GM19328 (cell line): Measurements from ENCODE around the gene PPFIA3.
"Not testable (repeated sequence)": the region's sequence is repeated elsewhere in the genome, so short reads cannot be mapped to it uniquely, and the experiment has no call there.

Source experiments
- ATAC-seq: cut with Tn5 transposase; IDR thresholded peaks from one replicate; pipeline ENCODE4 v1.9.1; 2021; ENCODE audit warnings: mild to moderate bottlenecking, moderate library complexity; ENCODE audit not compliant: unreplicated experiment

PPFIA3 gene

DNA sequence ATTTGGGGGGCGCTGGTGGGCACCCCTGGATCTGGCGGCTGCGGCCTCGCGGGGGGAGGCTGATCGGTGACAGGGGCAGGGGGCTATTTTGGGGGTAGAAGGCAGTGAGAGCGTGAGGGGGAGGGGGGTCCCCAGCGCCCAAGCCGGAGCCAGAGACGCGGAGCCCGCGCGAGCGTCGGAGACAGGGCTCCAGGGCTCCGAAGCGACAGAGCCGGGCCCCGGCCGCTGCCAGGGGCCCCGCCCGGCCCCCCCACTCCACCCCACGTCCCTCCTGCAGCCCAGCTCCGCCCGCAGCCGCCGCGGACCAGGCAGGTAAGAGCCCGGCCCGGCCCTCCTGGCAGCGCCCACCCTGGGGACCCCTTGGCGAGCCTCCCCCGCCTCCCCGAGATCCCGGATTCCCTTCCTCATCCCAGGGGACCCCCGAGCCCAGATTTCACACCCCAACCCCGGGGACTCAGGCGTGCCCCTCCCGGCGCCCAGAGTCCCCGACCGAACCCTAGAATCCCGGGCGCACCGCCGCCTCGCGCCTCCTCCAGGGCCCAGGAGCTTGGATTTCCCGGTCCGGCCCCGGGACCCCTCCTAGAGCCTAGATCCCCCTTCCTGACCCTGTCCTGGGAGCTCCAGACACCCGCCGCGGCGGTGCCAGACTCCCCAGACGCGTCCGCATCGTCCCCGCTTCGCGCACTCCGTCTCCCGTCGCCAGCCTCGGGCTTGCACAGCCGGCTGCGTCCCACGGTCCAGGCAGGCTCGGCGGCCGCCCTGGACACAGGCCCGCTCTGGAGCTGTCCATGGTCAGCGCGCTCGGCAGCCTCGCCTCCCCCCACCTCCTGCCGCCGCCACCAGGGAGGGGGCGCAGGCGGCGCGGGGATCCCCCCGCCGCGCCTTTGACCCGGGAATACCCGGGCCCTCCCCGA lies at the start of gene PPFIA3:
Gene PPFIA3, plus strand, starts transcription at position 134 of the 914 bp plus-strand sequence. CDS start 8,330 bp downstream, outside the sequence.
- no peak for ATAC-seq

DNA sequence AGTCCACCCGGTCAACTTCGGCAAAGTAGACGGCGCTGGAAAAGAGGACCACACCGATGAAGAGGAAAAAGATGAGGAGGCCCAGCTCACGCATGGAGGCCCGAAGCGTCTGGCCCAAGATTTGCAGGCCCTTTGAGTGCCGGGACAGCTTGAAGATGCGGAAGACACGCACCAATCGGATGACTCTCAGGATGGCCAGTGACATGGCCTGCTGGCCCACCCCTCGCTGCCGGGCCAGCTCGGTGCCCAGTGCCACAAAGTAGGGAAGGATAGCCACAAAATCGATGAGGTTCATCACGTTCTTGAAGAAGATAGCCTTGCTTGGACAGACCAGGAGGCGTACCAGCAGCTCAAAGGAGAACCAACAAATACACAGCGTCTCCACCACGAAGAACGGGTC lies 48.9 kb upstream of the PPFIA3 start:
- ATAC-seq: no peak

DNA sequence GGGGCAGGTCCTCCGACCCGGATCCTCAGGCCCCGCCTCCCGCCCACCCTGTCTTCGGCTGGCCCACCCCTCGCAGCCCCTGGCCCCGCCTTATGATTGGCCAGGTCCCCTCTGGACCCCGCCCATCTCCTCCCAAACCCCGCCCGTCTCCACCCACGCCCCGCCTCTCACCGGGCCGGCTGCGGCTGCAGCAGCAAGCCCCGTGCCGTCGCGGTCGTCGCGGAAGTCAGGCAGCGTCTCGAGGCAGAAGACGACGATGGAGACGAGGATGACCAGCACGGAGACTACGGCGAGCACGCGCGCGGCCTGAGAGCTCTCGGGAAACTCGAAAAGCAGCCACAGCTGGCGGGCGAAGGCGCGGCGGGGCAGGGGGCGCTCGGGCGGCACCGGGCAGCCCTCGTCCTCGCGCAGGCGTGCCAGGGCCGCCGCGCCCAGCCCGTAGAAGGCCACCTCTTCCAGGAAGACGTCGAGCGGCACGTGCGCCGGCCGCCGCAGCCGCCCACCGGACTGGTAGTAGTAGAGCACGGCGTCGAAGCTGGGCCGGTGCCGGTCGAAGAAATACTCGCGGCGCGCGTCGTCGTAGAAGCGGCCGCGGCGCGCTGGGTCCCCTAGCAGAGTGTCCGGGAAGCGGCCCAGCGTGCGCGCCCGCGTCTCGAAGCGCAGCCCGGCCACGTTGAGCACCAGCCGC lies 47.3 kb upstream of the PPFIA3 start:
- no peak for ATAC-seq

DNA sequence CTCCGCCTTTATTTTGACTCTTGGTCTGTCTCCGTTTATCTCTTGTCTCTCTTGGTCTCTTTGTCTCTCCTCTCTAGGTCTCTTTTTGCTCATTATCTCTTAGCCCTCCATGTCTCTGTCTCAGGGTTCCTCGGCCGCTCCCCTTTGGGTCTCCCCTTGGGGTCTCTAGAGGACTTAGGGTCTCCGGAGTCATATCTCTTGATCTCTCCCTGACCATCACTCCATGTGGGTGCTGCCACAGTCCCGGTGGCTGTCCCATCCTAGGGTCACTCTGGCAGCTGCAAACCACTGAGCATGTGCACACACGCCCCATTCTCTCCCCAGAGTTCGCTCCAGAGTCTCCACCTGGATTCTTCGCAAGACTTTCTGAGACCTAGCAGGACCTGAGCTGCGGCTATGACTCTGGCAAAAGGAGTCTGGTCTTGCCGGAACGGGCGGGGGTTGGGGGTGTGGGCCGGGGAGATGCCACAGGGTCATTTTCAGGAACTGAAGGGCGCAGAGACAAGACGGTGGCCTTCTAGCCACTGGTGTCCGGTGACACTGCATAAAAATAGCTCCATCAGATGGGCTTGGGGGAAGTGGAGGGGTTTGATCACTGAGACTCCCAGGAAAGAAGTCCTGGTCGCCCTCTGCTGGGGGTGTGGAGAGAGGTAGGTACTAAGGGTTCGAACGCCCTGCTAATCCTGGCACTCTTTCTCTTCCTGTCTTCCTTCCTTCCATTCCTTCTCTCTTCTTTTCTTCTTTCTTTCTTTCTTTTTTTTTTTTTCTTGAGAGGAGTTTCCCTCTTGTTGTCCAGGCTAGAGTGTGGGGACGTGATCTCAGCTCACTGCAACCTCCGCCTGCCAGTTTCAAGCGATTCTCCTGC lies 45.6 kb upstream of the PPFIA3 start:
- no peak for ATAC-seq

DNA sequence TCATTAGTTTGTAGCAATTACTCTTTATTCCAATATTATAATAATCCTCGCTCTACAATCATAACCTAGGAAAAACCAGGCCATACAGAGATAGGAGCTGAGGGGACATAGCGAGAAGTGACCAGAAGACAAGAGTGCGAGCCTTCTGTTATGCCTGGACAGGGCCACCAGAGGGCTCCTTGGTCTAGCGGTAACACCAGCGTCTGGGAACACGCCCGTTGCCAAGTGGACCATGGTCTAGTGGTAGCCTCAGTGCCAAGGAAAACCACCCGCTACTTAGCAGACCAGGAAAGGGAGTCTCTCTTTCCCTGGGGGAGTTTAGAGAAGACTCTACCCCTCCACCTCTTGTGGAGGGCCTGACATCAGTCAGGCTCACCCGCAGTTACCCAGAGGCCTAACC lies 44.5 kb upstream of the PPFIA3 start:
- ATAC-seq: not testable (repeated sequence)

DNA sequence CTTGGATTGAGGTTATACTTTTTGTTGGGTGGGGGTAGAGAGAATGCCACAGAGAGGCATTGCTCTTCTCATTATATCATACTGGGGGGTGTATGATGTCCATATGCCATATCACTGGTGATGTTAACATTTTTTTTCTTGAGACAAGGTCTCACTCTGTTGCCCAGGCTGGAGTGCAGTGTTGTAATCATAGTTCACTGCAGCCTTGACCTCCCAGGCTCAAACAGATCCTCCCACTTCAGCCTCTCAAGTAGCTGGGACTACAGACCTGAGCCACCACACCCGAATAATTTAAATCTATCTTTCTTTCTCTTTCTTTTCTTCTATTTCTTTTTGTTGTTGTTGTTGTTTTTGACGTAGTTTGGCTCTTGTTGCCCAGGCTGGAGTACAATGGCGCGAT lies 39.0 kb upstream of the PPFIA3 start:
- no peak for ATAC-seq

DNA sequence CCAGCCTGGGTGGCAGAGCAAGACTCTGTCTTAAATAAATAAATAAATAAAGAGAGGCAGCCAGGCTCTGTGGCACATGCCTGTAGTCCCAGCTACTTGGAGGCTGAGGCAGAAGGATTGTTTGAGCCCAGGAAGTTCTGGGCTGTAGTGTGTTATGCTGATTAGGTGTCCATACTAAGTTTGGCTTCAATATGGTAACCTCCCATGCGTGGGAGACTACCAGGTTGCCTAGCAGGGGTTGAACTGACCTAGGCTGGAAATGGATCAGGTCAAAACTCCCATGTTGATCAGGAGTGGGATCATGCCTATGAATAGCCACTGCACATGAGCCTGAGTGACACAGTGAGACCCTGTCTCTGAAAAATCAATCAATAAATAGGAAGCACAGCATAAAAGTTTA lies 38.1 kb upstream of the PPFIA3 start:
- no peak for ATAC-seq

DNA sequence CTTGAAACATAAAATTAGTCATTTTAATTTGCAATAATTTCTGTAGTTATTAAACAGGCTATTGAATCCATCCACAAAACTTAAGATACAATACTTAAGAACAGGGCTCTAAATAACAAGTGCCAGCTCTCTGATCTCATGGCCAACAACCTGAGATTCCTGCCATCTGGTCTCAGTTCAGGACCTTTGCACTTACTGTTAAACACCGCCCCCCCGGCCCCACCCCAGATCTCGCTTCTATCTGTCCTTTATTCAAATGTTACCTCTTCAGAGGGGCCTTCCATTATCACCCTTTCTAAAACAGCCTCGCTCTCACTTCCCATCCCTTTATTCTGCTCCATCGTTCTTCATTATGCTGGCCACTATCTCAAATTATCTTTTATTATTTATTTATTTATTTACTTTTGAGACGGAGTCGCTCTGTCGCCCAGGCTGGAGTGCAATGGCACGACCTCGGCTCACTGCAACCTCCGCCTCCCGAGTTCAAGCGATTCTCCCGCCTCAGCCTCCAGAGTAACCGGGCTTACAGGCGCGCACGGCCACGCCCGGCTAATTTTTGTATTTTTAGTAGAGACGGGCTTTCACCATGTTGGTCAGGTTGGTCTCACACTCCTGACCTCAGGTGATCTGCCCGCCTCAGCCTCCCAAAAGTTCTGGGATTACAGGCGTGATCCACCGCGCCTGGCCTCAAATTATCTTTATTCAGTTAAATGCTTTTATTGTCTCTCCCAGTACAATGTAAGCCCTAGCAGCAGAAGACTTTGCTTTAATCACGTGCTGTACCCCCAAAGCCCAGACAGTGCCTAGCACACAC lies 34.9 kb upstream of the PPFIA3 start:
- no peak for ATAC-seq

DNA sequence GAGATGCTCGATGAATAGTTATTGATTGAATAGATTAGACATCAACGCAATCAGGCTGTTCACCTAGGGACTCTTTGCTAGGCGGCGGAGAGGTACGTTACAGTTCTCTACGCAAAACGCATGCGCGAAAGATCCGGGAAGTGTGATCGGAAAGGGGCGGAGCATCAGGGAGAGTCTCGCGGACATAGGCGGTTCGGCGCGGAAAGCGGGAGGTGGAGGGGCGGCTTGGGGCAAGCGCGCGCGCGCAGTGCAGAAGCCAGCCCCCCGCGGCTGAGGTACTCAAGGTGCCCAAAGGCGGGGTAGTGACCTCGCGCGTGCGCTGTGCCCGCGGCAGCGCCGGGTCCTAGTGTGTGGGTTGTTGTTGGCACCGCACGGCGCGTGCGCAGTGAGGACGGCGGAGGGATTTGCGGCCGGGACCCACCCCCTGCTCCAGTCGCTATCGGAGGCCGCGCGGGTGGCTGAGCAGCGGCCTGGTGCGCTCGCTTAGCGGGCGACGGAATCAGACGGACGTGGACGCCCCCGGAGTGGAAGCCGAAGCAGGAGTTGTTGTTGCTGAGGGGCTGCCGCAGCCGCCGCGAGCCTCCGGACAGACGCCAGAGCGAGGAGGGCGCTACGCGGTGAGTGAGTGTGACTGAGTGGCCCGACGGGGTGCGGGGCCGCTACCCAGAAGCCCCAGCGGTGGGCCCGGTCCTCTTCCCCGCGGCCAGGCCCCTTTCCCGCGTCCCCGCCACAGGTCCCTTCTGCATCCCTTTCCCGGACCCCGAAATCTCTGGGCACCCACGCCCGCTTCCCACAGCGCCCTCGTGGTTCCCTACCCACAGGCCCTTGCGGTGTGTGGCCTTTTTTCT lies 34.1 kb upstream of the PPFIA3 start, which contains the start of gene SNRNP70:
Gene SNRNP70, plus strand, starts transcription at position 432 of the 848 bp plus-strand sequence. CDS start 964 bp downstream, outside the sequence.
- peak; percentile 84 for ATAC-seq

DNA sequence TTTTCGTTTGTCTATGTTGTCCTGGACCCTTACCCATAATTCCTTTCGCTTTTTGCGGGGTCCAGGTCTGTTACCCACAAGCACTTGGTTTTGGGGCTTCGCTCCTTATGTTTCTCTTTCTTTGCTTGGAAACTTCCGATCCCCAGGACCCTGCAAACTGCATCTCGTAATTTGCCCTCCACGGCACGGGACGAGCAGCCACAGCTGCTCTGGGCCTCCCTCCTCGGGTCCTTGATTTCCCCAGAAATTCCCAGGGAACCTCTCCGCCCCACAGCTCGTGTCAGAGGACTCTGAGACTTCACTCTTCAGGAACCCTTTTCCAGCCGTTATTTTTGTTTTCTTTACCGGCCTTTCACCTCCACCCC lies 33.5 kb upstream of the PPFIA3 start:
- no peak for ATAC-seq

DNA sequence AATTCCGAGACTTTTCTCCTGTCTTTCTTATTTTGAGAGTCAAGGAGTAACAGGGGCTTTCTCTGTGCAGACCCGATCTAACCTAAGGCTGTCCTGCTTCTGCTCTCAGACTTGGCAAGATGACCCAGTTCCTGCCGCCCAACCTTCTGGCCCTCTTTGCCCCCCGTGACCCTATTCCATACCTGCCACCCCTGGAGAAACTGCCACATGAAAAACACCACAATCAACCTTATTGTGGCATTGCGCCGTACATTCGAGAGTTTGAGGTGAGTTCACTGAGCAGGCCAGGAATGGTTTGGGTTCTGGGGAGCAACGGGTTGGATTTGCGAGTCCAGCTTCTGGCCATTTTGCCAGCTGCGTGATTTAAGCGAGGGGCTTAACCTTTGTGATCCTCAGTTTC lies 33.0 kb upstream of the PPFIA3 start:
- no peak for ATAC-seq

DNA sequence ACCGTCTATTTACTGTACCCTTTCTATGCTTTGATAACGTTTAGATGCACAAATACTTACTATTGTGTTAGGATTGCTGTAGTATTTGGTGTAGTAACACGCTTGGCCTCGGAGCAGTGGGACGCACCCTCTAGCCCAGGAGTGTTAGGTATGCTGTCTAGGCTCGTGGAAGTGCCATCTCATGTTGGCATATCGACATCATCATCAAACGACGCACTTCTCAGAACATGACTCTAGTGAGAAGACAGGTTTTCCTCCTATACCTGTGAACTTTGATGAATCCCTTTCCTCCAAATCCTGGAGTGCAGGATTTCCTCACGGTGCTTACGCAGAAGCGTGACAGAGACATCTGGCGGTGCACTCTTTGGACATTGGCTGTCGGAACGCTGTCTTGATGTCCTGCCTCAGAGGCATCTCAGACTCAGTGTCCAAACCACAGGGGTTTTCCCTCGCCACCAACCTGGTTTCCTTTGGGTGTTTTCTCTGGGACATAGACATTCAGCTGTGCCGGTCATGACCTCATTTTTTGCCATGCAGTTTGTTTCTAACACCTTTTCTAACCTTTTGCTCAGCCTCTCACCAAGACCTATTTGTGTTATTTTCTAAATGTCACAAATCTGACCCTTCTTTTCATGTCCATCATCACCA lies 27.8 kb upstream of the PPFIA3 start:
- no peak for ATAC-seq

DNA sequence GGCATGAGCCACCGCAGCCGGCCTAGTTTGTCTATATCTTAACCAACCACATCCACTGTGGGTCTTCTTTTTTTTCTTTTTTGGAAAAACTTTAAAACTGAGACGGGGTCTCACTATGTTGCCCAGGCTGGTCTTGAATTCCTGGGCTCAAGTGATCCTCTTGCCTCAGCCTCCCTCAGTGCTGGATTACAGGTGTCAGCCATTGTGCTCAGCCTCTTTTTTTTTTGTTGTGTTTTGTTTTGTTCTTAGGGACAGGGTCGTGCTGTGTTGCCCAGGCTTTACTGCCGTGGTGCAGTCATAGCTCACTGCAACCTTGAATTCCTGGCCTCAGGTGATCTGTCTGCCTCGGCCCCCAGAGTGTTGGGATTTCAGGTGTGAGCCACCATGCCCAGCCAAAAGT lies 26.7 kb upstream of the PPFIA3 start:
- no peak for ATAC-seq

DNA sequence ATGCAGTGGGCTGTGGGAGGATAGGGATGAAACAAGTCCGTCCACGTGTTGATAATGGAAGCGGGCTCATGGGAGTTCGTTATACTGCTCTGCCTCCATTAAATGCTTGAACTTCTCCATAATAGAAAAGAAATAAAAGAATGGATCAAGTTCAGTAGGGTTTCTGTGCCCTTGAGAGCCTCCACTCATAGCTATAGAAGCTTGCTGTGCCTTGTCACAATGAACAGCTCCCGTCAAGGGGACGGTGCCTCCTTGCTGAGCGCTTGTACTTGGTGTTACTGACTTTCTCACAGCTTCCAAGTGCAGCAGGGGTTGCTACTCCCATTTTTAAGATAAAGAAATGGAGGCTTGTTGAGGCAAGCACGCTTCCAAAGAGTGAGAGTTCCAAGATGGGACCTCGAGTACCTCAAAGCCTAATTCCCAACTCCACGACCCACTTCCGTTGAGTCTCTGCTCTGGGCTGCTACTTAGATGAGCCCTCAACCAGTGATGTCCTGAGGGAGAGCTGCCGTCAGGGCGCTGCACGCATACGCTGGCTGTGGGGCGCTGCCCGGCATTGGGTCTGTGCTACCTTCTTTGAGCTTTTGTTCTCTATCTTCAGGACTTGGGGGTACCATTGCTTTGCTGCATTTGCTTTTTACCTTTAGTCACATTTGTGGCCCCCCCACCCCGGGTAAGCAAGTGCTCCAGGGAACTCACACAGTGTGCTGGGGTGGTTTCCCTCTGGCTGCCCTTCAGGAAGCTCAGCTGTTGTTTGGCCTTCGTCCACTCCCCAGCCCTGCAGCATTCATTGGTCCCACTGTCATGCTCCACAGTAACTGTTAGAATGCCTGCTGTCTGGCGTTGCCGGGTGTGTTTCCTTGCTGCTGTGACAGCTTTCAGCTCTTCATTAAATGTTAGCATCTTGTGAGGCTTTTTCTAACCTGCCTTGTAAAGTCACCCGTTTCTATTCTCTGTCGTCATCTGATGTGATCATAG lies 24.6 kb upstream of the PPFIA3 start:
- no peak for ATAC-seq

DNA sequence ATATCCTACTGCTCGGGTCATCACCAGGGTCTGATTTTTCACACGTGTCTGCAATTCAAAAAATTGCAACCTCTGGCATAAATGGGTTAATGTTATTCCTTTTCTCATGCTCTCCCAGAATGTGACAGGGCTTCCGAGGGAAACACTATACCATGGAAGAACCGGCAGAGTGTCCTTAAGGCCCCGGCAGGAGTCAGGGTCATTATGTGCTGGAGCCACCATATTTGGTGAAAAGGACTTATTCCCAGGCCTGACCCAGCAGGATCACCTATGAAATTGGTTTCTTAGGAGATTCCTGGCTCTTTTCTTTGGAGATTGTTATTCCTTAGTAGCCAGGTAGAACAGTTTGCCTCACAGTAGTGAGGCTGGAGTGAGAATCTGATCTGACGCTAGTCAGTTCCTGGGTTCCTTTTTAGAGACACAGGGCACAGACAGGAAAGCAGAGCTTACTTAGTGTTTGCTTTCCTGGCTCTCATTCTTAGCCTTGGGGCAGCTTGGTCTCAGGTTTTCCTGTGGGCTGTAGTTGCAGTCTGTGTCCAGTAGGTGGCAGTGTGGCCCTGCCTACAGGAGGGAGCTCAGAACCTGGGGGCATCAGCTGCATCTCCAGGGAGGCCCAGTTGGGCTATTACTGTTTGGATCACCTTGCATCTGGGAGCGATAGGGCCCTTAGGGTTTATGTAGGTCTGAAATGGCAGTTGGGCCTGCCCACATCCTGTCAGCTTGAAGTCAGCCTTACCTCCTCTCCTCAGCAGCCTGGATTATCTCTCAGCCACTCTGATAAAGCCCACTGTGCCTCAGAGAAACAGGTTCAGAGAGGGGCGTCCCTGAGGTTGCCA lies 21.7 kb upstream of the PPFIA3 start:
- ATAC-seq: no peak

DNA sequence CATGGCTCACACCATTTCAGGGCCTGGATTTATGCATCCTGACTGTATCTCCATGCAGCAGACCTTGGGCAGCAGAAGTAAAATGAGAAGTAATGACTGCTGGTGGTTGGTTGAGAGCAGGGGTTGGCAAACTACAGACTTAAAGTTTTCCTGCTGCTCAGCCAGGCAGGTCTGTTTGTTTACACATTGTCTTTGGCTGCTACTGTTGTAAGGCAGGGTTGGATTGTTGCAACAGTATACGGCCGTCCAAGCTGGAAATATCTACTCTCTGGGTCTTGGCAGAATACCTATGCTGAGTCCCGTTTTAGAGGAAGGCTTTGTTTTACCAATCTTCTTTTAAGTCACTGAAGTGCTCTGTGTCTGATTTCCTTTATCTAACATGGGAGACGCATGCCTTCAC lies 20.5 kb upstream of the PPFIA3 start:
- ATAC-seq: no peak

DNA sequence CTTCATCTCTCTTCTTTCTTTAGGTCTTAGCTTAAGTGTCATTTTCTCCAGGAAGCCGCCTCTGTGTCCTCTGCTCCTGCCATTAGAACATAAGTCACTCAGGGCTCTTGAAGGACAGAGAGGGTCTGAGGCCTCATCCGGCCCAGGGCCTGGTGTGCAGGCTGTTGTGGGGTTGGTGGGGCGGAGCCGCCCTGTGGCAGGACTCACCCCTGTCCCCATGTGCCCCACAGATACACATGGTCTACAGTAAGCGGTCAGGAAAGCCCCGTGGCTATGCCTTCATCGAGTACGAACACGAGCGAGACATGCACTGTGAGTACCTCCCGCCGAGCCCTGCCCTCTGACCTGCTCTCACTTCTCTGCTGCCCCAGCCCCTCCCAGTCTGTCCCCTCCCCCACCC lies 18.2 kb upstream of the PPFIA3 start:
- no peak for ATAC-seq
